SK-N-SH treated with all-trans-retinoic acid at 6 μM for 48 hours (cell line): ENCODE measurements around the gene DCLK1.

Experiments used
- ARNTL ChIP-seq: fragments of 450-650 bp; formaldehyde crosslinking; IDR thresholded peaks from 2 replicates; pipeline ENCODE4 v1.5.0; 2020; ENCODE audit warnings: low read depth, mild to moderate bottlenecking, moderate library complexity, borderline replicate concordance
- BACH2 ChIP-seq: fragments of 250-450 bp; sonication (Bioruptor Pico); IDR thresholded peaks from 2 replicates; pipeline ENCODE4 v1.9.0; 2021; ENCODE audit warnings: mild to moderate bottlenecking, borderline replicate concordance
- CSDC2 ChIP-seq: fragments of 250-450 bp; sonication (Bioruptor Pico); IDR thresholded peaks from 2 replicates; pipeline ENCODE4 v1.5.0; 2020; ENCODE audit warnings: mild to moderate bottlenecking, moderate library complexity
- ESRRG ChIP-seq: fragments of 250-450 bp; sonication (Bioruptor Pico); IDR thresholded peaks from 2 replicates; pipeline ENCODE4 v1.6.1; 2021; ENCODE audit warnings: mild to moderate bottlenecking
- GLIS3 ChIP-seq: fragments of 250-450 bp; sonication (Bioruptor Pico); IDR thresholded peaks from 2 replicates; pipeline ENCODE4 v1.5.0; 2020; ENCODE audit warnings: mild to moderate bottlenecking, moderate library complexity
- PPARA ChIP-seq: fragments of 250-450 bp; sonication (Bioruptor Pico); IDR thresholded peaks from 2 replicates; pipeline ENCODE4 v1.5.0; 2020; ENCODE audit warnings: mild to moderate bottlenecking, borderline replicate concordance
- RARB ChIP-seq: fragments of 250-450 bp; sonication (Bioruptor Pico); IDR thresholded peaks from 2 replicates; pipeline ENCODE4 v1.8.0; 2021; ENCODE audit warnings: mild to moderate bottlenecking, moderate library complexity
- ZC3H10 ChIP-seq: fragments of 250-450 bp; sonication (Bioruptor Pico); IDR thresholded peaks from 2 replicates; pipeline ENCODE4 v1.5.1; 2021; ENCODE audit warnings: mild to moderate bottlenecking, moderate library complexity
- ZFP3 ChIP-seq: fragments of 250-450 bp; sonication (Bioruptor Pico); IDR thresholded peaks from 2 replicates; pipeline ENCODE4 v1.5.0; 2020; ENCODE audit warnings: mild to moderate bottlenecking, moderate library complexity
- ZFP30 ChIP-seq: fragments of 450-650 bp; formaldehyde crosslinking; IDR thresholded peaks from 2 replicates; pipeline ENCODE4 v1.5.0; 2022; ENCODE audit warnings: mild to moderate bottlenecking, moderate library complexity
- ZNF8 ChIP-seq: fragments of 450-650 bp; formaldehyde crosslinking; IDR thresholded peaks from 2 replicates; pipeline ENCODE4 v1.5.0; 2020; ENCODE audit warnings: mild to moderate bottlenecking, moderate library complexity
- TF ChIP-seq, protein P1 (sequence below): fragments of 250-450 bp; sonication (Bioruptor Pico); IDR thresholded peaks from 2 replicates; pipeline ENCODE4 v1.8.0; 2020; ENCODE audit warnings: mild to moderate bottlenecking, moderate library complexity, borderline replicate concordance
- TF ChIP-seq, protein P2 (sequence below): fragments of 250-450 bp; sonication (Bioruptor Pico); IDR thresholded peaks from 2 replicates; pipeline ENCODE4 v1.5.1; 2021; ENCODE audit warnings: mild to moderate bottlenecking, moderate library complexity

DNA sequence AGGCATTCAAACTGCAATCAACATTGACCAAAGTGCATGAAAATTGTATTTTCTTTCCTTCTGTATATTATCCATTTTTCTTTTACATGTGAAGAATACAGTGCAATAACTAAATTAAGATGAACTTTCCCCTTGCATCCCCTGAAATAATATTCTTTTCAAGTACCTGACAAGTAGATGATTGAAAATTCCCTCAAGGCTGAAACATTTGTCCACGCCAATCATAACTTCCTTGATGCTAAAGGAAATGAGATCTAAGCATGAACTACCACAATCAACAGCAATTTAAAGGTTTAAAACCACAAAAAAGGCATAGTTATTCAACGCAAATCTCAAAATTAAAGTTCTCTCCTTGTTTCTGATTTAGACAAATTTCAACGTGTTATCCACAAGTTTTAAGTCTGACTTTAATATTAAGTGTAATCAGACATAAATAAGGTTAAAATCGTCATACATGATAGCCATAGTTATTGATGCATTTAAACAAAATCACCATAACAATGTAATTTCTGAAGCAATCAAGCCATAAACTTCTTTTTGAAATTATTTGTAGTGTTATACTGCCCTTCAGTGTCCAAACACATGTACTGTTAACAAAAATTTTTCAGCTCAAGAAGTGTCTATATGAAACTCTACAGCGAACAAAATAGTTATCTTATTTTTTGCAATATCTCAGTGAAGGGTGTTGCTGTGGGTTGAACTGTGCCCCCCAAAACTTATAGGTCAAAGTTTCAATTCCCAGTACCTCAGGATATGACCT lies 169.5 kb downstream of the DCLK1 start:
- no peak for TF ChIP-seq RARB (CRISPR knock-in tag)
- no peak for TF ChIP-seq ZC3H10 (CRISPR knock-in tag)
- no peak for TF ChIP-seq ZFP3
- no peak for TF ChIP-seq BACH2 (CRISPR knock-in tag)
- TF ChIP-seq, protein P1, sequence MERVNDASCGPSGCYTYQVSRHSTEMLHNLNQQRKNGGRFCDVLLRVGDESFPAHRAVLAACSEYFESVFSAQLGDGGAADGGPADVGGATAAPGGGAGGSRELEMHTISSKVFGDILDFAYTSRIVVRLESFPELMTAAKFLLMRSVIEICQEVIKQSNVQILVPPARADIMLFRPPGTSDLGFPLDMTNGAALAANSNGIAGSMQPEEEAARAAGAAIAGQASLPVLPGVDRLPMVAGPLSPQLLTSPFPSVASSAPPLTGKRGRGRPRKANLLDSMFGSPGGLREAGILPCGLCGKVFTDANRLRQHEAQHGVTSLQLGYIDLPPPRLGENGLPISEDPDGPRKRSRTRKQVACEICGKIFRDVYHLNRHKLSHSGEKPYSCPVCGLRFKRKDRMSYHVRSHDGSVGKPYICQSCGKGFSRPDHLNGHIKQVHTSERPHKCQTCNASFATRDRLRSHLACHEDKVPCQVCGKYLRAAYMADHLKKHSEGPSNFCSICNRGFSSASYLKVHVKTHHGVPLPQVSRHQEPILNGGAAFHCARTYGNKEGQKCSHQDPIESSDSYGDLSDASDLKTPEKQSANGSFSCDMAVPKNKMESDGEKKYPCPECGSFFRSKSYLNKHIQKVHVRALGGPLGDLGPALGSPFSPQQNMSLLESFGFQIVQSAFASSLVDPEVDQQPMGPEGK (CRISPR knock-in tag), result no peak
- no peak for TF ChIP-seq ESRRG (CRISPR knock-in tag)
- TF ChIP-seq ARNTL (CRISPR knock-in tag), result no peak
- no peak for TF ChIP-seq PPARA (CRISPR knock-in tag)
- TF ChIP-seq ZFP30 (CRISPR knock-in tag), result no peak
- no peak for TF ChIP-seq GLIS3 (CRISPR knock-in tag)
- TF ChIP-seq, protein P2, sequence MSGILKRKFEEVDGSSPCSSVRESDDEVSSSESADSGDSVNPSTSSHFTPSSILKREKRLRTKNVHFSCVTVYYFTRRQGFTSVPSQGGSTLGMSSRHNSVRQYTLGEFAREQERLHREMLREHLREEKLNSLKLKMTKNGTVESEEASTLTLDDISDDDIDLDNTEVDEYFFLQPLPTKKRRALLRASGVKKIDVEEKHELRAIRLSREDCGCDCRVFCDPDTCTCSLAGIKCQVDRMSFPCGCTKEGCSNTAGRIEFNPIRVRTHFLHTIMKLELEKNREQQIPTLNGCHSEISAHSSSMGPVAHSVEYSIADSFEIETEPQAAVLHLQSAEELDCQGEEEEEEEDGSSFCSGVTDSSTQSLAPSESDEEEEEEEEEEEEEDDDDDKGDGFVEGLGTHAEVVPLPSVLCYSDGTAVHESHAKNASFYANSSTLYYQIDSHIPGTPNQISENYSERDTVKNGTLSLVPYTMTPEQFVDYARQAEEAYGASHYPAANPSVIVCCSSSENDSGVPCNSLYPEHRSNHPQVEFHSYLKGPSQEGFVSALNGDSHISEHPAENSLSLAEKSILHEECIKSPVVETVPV (CRISPR knock-in tag), result no peak
- TF ChIP-seq CSDC2, result no peak
- TF ChIP-seq ZNF8 (CRISPR knock-in tag), result no peak
